ENCODE measurements around the gene NUDC.
"Not testable (repeated sequence)": the region's sequence is repeated elsewhere in the genome, so short reads cannot be mapped to it uniquely, and the experiment has no call there.

The NUDC gene

GRCh38 chr1:26989403-26990109, 68.0 kb downstream of the NUDC start:
- not testable (repeated sequence) for DNase-seq (ENCODE audit: low spot score)

GRCh38 chr1:26991310-26992116, 70.0 kb downstream of the NUDC start:
- DNase-seq (ENCODE audit: low spot score): no peak

GRCh38 chr1:26993237-26994019, 71.9 kb downstream of the NUDC start, which contains the start of gene TRNP1:
Gene TRNP1 (plus strand): TSS chr1:26993692. CDS start chr1:26993787, 95 bp downstream.
- peak; percentile 95 for DNase-seq (ENCODE audit: low spot score)

- DNase-seq (ENCODE audit: low spot score): no peak
Observed at GRCh38 chr1:26994020-26994786, 72.7 kb downstream of the NUDC start.

GRCh38 chr1:26994787-26995517, 73.4 kb downstream of the NUDC start:
- no peak for DNase-seq (ENCODE audit: low spot score)

- peak; percentile 84 for DNase-seq (ENCODE audit: low spot score)
Observed at GRCh38 chr1:26996024-26996423, 74.5 kb downstream of the NUDC start.
